HG03139 (cell line): ENCODE data around the gene ATP2C2.

Experiments used
- ATAC-seq: cut with Tn5 transposase; IDR thresholded peaks from one replicate; pipeline ENCODE4 v1.9.1; 2021; ENCODE audit not compliant: unreplicated experiment

Gene ATP2C2

GRCh38 chr16:84361546-84361945 lies 6.8 kb upstream of the ATP2C2 start:
- no peak for ATAC-seq

GRCh38 chr16:84362471-84362941 lies 5.8 kb upstream of the ATP2C2 start:
- ATAC-seq, result no peak

DNA sequence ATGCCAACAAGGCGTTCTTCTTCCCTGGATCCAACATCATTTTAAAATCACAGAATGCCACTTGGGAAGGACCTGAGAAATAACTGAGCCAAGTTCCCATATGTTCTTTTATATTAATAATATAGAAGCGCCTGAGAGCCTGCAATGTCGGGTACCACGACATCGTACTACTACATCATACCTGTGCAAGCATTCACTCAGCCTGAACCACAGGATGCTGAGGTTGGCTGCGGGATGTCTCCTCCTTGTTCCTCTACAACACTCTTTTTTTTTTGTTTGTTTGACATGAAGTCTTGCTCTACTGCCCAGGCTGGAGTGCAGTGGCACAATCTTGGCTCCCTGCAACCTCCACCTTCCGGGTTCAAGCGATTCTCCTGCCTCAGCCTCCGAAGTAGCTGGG lies 2.1 kb upstream of the ATP2C2 start:
- no peak for ATAC-seq

- no peak for ATAC-seq
These were observed 1.0 kb upstream of the ATP2C2 start for GRCh38 chr16:84367297-84367680.

- ATAC-seq, result no peak
These were observed 509 bp upstream of the ATP2C2 start for GRCh38 chr16:84367750-84368307.

DNA sequence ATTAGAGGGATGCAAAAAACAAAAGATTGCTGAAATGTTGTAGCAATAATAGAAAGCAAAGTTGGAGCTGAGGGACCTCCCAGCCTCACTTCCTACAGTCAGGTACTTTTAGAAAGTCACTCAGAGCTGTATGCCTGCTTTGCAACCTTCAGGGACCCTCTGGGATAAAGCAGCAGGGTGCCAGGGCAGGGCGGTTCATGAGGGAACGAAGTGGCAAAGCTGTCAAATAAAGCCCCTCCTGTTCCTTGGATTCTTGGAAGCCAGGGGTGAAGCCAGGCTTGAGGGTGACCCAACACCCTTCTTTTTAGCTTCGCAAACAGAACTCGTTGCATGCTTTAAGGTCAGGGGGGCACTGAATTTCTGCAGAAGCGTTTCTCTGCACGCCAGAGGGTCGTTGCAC lies 767 bp downstream of the ATP2C2 start:
- ATAC-seq, result no peak

DNA sequence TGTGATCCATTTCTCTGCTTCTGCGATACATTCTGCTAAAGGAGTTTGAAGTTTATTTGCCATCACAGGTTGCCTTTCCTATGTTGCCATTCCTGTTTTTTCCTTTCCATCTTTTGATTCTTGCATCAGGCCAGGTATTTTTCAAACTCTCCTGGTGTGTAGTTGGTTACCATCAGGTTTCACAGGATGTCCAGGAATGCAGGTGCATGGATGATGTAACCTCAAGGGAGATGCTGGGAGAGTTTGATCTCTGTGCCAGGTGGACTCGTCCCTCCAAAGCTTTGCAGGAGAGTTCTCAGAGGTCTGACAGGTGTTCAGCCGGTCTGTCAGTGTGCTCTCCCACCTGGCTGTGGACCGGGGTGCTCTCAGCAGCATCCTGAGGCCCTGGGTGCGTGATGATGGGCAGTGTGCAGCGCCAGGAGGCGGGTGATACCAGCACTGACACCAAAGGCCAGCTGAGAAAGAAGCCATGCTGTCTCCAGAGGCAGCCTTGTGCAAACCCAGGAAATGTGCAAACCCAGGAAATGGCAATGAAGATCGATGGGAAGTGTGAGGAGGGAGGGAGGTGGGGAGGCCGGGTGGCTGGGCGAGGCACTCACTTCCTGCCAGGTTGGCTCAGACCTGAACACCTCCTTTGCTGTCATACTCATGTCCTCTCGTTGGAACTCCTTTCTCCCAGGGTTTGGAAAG lies 1.7 kb downstream of the ATP2C2 start:
- no peak for ATAC-seq

DNA sequence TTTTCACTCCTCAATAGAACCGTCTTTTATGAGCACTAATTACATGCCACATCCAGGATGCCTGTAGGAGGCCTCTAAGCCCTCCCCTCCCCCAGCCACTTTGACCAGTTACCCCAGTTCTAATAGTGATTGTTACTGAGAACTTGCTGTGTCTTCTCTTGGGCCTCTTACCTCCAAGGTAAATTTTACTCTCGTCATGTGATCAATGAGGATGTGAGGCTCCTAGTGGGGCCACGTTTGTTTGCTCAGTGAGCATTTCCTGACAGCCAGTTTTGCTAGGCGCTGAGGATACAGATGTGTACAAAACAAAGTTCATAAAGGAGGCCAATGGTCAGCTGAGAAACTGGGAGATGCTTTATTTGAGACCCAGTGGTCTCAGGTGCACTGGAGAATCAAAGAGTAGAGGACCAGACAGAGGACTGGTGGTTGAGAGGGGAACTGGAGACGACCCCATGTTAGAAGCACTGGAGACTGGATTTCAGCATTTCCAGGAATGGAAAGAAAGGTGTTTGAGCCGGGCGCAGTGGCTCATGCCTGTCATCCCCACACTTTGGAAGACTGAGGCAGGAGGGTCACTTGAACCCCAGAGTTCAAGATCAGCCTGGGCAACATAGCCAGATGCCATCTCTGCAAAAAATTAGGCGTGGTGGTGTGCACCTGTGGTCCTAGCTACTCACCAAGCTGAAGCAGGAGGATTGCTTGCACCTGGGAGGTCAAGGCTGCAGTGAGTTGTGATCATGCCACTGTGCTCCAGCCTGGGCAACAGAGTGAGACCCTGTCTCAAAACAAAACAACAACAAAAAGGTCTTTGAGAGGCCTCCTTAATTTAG lies 2.6 kb downstream of the ATP2C2 start:
- no peak for ATAC-seq

GRCh38 chr16:84371553-84371865 lies 3.2 kb downstream of the ATP2C2 start:
- ATAC-seq, result no peak

- no peak for ATAC-seq
These were observed 5.7 kb downstream of the ATP2C2 start for GRCh38 chr16:84373907-84374489.

DNA sequence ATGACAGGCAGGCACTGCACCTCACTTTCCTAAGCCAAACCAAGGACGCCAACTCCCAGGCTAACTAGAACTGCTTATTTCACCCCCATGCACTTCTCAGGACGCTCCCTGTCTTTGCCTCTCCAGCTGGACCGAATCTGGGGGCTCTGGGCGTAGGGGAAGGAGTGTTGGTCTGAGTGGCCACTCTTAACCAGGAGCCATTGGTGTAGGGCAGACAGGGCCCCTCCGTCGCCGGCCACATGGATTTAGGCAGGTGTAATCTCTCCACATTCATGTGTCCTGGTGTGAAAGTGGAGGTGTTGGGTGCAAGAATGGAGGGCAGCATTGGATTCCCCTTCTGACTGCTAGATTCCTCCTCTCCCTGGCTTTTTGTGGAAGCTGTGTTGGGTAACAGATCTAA lies 9.8 kb downstream of the ATP2C2 start:
- no peak for ATAC-seq

GRCh38 chr16:84378567-84378966 lies 10.2 kb downstream of the ATP2C2 start:
- no peak for ATAC-seq

GRCh38 chr16:84379008-84379708 lies 10.8 kb downstream of the ATP2C2 start:
- ATAC-seq, result no peak

DNA sequence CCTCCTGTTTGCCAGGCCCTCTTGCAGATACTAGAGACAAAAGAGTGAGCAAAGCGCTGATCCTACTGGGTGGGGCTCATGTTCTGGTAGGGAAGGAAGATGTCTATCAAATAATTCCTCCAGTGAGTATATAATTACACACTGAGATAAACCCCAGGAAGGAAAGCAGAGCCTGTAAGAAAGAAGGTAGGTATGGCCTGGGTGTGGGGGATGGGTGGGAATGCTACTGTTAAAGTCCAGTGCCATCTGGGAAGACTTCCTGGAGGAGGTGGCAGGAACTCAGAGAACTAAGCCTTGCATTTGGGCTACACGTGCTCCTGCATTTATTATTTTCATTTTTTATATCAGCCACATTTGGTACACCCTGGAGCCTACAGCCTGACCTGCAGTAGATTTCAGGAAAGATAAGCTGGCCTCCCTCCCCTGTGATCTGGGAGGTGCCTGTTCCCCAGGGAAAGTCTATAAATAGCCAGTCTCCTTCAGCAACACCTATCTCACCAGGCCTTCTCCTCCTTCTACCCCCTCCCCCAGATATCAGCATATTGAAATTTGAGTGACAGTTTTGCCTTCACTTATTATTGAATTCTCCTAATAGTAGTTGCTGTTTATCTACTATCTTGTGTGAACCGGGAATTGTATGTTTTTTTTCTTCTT lies 11.5 kb downstream of the ATP2C2 start:
- ATAC-seq, result no peak

DNA sequence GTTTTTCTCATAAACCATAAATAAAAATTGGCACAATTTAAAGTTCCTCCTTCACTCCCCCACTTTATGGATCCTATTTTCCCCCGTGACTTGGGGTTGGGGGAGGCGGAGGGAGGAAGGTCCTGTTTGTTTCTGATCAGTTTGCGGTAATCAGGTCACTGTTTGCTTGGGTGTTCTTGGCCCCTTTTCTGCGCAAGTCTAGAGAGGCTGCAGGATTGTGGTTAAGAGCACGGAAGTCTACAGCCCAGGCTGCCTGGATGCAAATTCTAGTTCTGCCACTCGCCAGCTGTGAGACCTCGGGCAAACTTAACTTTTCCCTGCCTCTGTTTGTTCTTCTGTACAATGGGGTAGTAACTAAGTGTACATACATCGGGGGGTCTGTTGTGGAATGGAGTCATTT lies 12.1 kb downstream of the ATP2C2 start:
- no peak for ATAC-seq

GRCh38 chr16:84382396-84382795 lies 14.1 kb downstream of the ATP2C2 start:
- ATAC-seq, result no peak

DNA sequence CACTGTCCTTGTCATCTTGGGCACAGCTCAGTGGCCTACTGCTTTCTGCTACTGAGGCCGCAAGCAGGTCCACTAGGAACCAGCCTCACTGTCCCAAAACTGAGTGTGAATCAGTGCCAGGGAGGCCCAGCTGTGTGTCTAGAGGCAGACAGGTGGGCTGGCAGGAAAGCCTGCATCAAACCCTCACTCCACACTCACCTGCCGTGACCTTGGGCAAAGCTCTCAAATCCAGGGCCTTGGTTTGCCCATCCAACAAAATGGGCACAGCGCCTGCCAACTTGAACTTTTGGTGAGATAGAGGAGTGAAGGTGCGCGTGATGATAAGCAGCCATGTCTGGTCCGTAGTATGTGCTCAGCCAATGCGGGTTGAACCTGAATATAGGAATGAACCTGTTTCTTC lies 14.8 kb downstream of the ATP2C2 start:
- no peak for ATAC-seq

GRCh38 chr16:84386047-84386446 lies 17.7 kb downstream of the ATP2C2 start:
- ATAC-seq, result no peak

- no peak for ATAC-seq
These were observed 18.7 kb downstream of the ATP2C2 start for GRCh38 chr16:84387021-84387420.

DNA sequence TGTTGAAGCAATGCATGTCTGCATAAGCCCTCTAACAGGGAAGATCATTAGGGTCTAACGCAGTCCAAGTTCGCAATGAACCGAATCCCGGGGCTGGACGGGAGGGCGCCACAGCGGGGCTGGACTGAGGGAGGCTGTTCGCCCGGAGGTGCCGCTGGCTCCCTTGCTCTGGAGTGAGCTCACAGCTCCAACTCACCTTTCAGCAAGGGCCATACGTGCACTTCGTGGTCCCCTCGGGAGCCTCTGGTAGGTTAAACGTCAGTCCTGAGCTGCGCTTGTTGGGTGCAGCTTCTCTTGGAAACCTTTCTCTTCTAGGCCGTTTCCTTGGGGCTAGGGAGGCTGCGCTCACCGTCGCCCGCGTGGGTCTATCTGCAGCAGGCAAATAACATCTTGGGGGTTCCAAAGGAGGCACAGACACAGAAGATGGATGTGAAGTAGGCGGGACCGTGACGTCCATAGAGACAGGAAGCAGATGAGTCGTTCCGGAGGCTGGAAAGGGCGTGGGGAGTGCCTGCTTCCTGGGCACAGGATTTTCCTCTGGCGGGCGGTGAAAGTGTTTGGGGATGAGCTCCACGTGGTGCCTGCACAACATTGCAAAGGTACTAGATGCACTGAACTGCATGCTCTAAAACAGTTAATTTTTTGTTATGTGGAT lies 21.9 kb downstream of the ATP2C2 start:
- ATAC-seq, result no peak
